Astrocyte of the cerebellum (primary cell): ENCODE data around the gene RXRB.

ENCODE experiments used
- DNase-seq: peaks from one replicate; pipeline ENCODE4 v3.0.0-alpha.2; 2011; ENCODE audit warnings: low read depth
- H3K4me3 ChIP-seq: 2 replicates; pipeline ENCODE4 v1.5.1; 2011; ENCODE audit warnings: mild to moderate bottlenecking, low read depth, low read length, moderate library complexity
- CTCF ChIP-seq: IDR thresholded peaks from 2 replicates; pipeline ENCODE4 v1.5.1; 2012; ENCODE audit warnings: low read length, low read depth, moderate library complexity, mild to moderate bottlenecking; ENCODE audit errors: missing control alignments
- in situ Hi-C: cut with HindIII; loops from 2 replicates; pipeline ENCODE4 v1.10.0; 2017; ENCODE audit warnings: low sequenced_read_pairs

Gene RXRB

DNA sequence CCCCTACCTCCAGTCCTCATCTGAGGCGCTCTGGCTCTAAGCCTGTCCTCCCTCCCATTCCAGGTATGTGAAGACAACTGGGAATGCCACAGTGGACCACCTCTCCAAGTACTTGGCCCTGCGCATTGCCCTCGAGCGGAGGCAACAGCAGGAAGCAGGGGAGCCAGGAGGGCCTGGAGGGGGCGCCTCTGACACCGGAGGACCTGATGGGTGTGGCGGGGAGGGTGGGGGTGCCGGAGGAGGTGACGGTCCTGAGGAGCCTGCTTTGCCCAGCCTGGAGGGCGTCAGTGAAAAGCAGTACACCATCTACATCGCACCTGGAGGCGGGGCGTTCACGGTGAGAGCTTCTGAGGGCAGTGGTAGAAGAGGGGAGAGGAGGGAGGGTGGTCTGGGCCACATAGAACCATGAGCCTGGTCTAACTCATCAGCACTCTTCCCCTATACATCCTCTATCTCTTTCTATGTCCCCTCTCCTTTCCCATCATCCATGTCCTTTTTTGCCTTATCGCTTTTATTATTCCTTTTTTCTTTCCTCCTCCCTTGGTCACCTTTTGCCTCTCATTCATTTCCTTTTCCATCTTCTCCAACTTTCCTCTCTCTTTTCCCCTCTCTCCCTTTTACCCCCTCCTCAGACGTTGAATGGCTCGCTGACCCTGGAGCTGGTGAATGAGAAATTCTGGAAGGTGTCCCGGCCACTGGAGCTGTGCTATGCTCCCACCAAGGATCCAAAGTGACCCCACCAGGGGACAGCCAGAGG, 11.4 kb upstream of the RXRB start:
- DNase-seq = no peak
- TF ChIP-seq CTCF = no peak
- in situ Hi-C loops = no loop called here
- H3K4me3 ChIP-seq = no peak overlapping the region

- no peak for DNase-seq
- no peak for TF ChIP-seq CTCF
- in situ Hi-C loops = no loop called here
- no peak overlapping the region for H3K4me3 ChIP-seq
Observed at GRCh38 chr6:33211136-33211535, 10.7 kb upstream of the RXRB start.

DNA sequence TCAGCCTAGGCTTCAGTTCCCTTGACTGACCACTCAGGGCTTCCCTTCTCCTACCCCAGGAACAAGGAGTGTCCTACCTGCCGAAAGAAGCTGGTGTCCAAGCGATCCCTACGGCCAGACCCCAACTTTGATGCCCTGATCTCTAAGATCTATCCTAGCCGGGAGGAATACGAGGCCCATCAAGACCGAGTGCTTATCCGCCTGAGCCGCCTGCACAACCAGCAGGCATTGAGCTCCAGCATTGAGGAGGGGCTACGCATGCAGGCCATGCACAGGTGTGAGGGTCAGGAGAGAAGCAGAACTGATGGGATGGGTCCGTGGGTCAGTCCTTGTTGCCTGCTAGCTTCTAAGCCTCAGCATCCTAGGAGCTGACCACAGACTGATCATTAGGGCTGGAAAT, 9.4 kb upstream of the RXRB start:
- H3K4me3 ChIP-seq = no peak overlapping the region
- no peak for TF ChIP-seq CTCF
- no peak for DNase-seq
- in situ Hi-C loops = no loop called here

GRCh38 chr6:33208091-33208967, 7.9 kb upstream of the RXRB start, which contains the start of gene RING1:
RING1 (plus strand) TSS chr6:33208500; CDS start chr6:33208823, 323 bp downstream.
- peak within 1 kb of the TSS; percentile 74 for H3K4me3 ChIP-seq
- in situ Hi-C loops = no loop called here
- TF ChIP-seq CTCF = no peak
- no peak for DNase-seq

DNA sequence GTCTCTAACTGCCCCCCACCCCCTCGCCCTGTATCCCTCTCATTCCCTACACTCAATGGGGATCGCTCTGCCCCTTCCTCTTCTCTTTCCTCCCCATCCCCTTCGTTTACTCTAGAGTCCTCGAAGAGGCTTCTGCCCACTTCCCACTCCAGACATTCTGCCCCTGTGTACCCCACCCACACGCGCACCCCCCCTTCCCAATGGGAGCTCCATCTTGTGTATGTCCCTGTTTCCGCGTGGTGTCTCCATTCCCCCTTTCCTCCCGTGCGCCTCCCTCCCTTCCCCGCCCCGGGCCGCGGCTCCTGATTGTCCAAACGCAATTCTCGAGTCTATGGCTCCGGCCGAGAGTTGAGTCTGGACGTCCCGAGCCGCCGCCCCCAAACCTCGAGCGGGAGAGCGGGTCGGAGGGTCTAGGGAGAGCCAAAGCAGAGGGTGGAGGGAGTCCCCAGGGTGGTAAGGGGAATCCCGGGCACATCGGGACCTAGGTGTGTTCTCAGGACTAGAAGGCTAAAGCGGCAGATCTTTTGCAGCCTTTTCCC, 7.2 kb upstream of the RXRB start:
- no peak for TF ChIP-seq CTCF
- peak overlapping the region; percentile 74 for H3K4me3 ChIP-seq
- no peak for DNase-seq

GRCh38 chr6:33206864-33207551, 6.5 kb upstream of the RXRB start:
- peak overlapping the region; percentile 74 for H3K4me3 ChIP-seq
- DNase-seq = no peak
- in situ Hi-C loops = no loop called here
- no peak for TF ChIP-seq CTCF

More for the DNA sequence above, 7.2 kb upstream of the RXRB start:
- in situ Hi-C loops = no loop called here
